RWPE2 (cell line): ENCODE data around the gene HELZ.

Experiments used
- ATAC-seq: fragments of 200-7000 bp; cut with Tn5 transposase; 3 replicates; pipeline ENCODE4 v1.9.1; 2021; ENCODE audit warnings: low read depth
- DNase-seq: peaks from one replicate; pipeline ENCODE4 v3.0.0-alpha.2; 2020; ENCODE audit warnings: low spot score
- H3K27ac ChIP-seq: fragments of 450-650 bp; 2 replicates; pipeline ENCODE4 v1.5.1; 2017; ENCODE audit warnings: mild to moderate bottlenecking; ENCODE audit not compliant: poor library complexity, severe bottlenecking
- H3K27me3 ChIP-seq: fragments of 250-450 bp; sonication (Bioruptor Pico); 2 replicates; pipeline ENCODE4 v1.5.1; 2021; ENCODE audit warnings: mild to moderate bottlenecking, moderate library complexity; ENCODE audit not compliant: insufficient read depth, poor library complexity, severe bottlenecking
- H3K36me3 ChIP-seq: fragments of 250-450 bp; sonication (Bioruptor Pico); 2 replicates; pipeline ENCODE4 v1.5.1; 2020; ENCODE audit warnings: low read depth, mild to moderate bottlenecking, moderate library complexity
- H3K4me1 ChIP-seq: fragments of 250-450 bp; sonication (Bioruptor Pico); 2 replicates; pipeline ENCODE4 v1.5.1; 2021; ENCODE audit warnings: mild to moderate bottlenecking, moderate library complexity; ENCODE audit not compliant: insufficient read depth, poor library complexity, severe bottlenecking
- H3K4me3 ChIP-seq: fragments of 250-450 bp; sonication (Bioruptor Pico); 2 replicates; pipeline ENCODE4 v1.5.1; 2021; ENCODE audit warnings: mild to moderate bottlenecking, moderate library complexity; ENCODE audit not compliant: severe bottlenecking
- H3K9me3 ChIP-seq: fragments of 250-450 bp; sonication (Bioruptor Pico); 2 replicates; pipeline ENCODE4 v1.5.1; 2021; ENCODE audit warnings: mild to moderate bottlenecking, moderate library complexity; ENCODE audit not compliant: severe bottlenecking
- TF ChIP-seq, protein P1 (sequence below): fragments of 450-650 bp; IDR thresholded peaks from one replicate; pipeline ENCODE4 v1.5.1; 2017; ENCODE audit warnings: mild to moderate bottlenecking, moderate library complexity; ENCODE audit not compliant: poor library complexity, severe bottlenecking

Gene HELZ

DNA sequence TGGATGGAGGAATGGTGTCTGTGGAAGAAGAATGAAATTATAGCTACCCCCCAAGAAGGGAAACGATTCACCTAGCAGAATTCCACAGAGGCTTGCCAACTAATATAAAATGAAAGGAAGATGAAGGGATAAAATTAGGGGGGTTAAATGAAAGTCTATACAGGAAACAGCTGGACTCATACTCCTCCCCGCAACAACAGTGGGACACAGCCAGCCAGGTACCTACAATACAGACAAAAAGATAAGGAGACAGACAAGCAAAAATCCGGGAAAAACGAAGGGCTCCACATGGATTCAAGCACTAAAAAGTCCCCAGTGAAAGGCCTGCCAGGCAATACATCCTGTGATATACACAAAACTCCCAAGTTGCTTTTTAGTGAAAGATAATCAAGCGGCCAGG is 152.7 kb downstream of the HELZ start:
- no peak overlapping the region for H3K4me3 ChIP-seq
- H3K27me3 ChIP-seq, result no peaks in the 10 kb centered on the region
- TF ChIP-seq, protein P1, sequence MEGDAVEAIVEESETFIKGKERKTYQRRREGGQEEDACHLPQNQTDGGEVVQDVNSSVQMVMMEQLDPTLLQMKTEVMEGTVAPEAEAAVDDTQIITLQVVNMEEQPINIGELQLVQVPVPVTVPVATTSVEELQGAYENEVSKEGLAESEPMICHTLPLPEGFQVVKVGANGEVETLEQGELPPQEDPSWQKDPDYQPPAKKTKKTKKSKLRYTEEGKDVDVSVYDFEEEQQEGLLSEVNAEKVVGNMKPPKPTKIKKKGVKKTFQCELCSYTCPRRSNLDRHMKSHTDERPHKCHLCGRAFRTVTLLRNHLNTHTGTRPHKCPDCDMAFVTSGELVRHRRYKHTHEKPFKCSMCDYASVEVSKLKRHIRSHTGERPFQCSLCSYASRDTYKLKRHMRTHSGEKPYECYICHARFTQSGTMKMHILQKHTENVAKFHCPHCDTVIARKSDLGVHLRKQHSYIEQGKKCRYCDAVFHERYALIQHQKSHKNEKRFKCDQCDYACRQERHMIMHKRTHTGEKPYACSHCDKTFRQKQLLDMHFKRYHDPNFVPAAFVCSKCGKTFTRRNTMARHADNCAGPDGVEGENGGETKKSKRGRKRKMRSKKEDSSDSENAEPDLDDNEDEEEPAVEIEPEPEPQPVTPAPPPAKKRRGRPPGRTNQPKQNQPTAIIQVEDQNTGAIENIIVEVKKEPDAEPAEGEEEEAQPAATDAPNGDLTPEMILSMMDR, result no peak
- H3K36me3 ChIP-seq, result peaks cover 39% of the 10 kb centered on the region
- DNase-seq, result no peak
- no peak overlapping the region for H3K27ac ChIP-seq
- H3K9me3 ChIP-seq, result no peaks in the 10 kb centered on the region
- H3K4me1 ChIP-seq, result peaks cover 2% of the 10 kb centered on the region
- no peak for ATAC-seq

DNA sequence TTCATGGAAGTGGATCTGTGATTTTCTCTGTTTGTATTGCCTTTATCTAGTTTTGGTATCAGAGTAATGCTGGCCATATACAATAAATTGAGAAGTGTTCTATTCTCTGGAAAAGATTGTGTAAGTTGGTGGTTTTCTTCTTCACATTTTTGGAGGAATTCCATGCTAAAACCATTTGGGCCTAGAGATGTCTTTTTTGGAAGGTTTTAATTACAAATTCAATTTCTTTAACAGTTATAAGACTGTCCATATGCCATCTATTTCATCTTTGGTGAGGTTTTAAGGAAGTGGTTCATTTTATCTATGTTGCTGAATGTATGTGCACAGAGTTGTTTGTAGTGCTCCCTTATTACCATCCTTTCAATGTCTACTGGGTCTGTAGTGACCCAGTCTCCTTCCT is 154.7 kb downstream of the HELZ start:
- no peaks in the 10 kb centered on the region for H3K9me3 ChIP-seq
- H3K27me3 ChIP-seq, result no peaks in the 10 kb centered on the region
- no peak overlapping the region for H3K27ac ChIP-seq
- H3K4me1 ChIP-seq, result no peaks in the 10 kb centered on the region
- DNase-seq, result no peak
- no peak for ATAC-seq
- TF ChIP-seq, protein P1, result no peak
- H3K4me3 ChIP-seq, result no peak overlapping the region
- peaks cover 53% of the 10 kb centered on the region for H3K36me3 ChIP-seq

GRCh38 chr17:67088639-67089038 is 156.4 kb downstream of the HELZ start:
- TF ChIP-seq, protein P1, result no peak
- Histone ChIP-seq H3K9me3 (no peaks in the 10 kb centered on the region), H3K27ac (no peak overlapping the region), H3K4me1 (no peaks in the 10 kb centered on the region), H3K27me3 (no peaks in the 10 kb centered on the region), H3K36me3 (peaks cover 56% of the 10 kb centered on the region), H3K4me3 (no peak overlapping the region)
- no peak for DNase-seq
- no peak for ATAC-seq

- H3K27me3 ChIP-seq, result no peaks in the 10 kb centered on the region
- TF ChIP-seq, protein P1, result no peak
- DNase-seq (no peak), ATAC-seq (no peak)
- no peaks in the 10 kb centered on the region for H3K4me1 ChIP-seq
- no peak overlapping the region for H3K27ac ChIP-seq
- H3K4me3 ChIP-seq, result no peak overlapping the region
- no peaks in the 10 kb centered on the region for H3K9me3 ChIP-seq
- peaks cover 54% of the 10 kb centered on the region for H3K36me3 ChIP-seq
These were observed 159.6 kb downstream of the HELZ start for GRCh38 chr17:67085406-67085805.

- TF ChIP-seq, protein P1, result no peak
- Histone ChIP-seq H3K36me3 (peaks cover 53% of the 10 kb centered on the region), H3K9me3 (no peaks in the 10 kb centered on the region), H3K4me3 (no peak overlapping the region), H3K27ac (no peak overlapping the region), H3K27me3 (no peaks in the 10 kb centered on the region), H3K4me1 (no peaks in the 10 kb centered on the region)
- DNase-seq (no peak), ATAC-seq (no peak)
These were observed 162.9 kb downstream of the HELZ start for GRCh38 chr17:67082107-67082506.
